OCI-LY3 (cell line): ENCODE measurements around the gene PCDHA7.
"Not testable (repeated sequence)": the region's sequence is repeated elsewhere in the genome, so short reads cannot be mapped to it uniquely, and the experiment has no call there.

Source experiments
- H2AFZ ChIP-seq: fragments of 200-600, 300-600 bp; shearing (Covaris generic); 2 replicates; pipeline ENCODE4 v1.6.0; 2014; ENCODE audit warnings: antibody characterized with exemption, low read depth, low read length
- H3K27ac ChIP-seq: fragments of 200-600, 300-600 bp; sonication (generic); 2 replicates; pipeline ENCODE4 v1.5.1; 2014; ENCODE audit warnings: mild to moderate bottlenecking, low read length, moderate library complexity, mixed read lengths
- H3K27me3 ChIP-seq: fragments of 200-600, 300-600 bp; sonication (generic); 2 replicates; pipeline ENCODE4 v1.6.1; 2014; ENCODE audit warnings: low read depth, low read length, mixed read lengths
- H3K36me3 ChIP-seq: fragments of 200-600, 300-600 bp; sonication (generic); replicated peaks from 2 replicates; pipeline ENCODE3; 2014; ENCODE audit warnings: low read depth, low read length, mixed read lengths
- H3K4me1 ChIP-seq: fragments of 300-600, 200-600 bp; sonication (generic); 2 replicates; pipeline ENCODE4 v1.6.1; 2014; ENCODE audit warnings: low read length, mixed read lengths
- H3K4me2 ChIP-seq: fragments of 200-600, 300-600 bp; sonication (generic); 2 replicates; pipeline ENCODE4 v1.6.1; 2014; ENCODE audit warnings: low read length, mixed read lengths
- H3K4me3 ChIP-seq: fragments of 300-600, 200-600 bp; sonication (generic); 2 replicates; pipeline ENCODE4 v1.5.1; 2014; ENCODE audit warnings: antibody characterized with exemption, mild to moderate bottlenecking, low read length, moderate library complexity
- H3K79me2 ChIP-seq: fragments of 300-600, 200-600 bp; shearing (Covaris generic); 2 replicates; pipeline ENCODE4 v1.6.1; 2014; ENCODE audit warnings: mild to moderate bottlenecking, low read length, mixed read lengths
- H3K9ac ChIP-seq: fragments of 300-600, 200-600 bp; shearing (Covaris generic); 2 replicates; pipeline ENCODE4 v1.6.0; 2014; ENCODE audit warnings: mild to moderate bottlenecking, low read length, moderate library complexity
- H3K9me3 ChIP-seq: fragments of 200-600, 300-600 bp; shearing (Covaris generic); 2 replicates; pipeline ENCODE4 v1.6.1; 2014; ENCODE audit warnings: low read length, mixed read lengths; ENCODE audit not compliant: insufficient read depth
- H4K20me1 ChIP-seq: fragments of 200-600, 300-600 bp; sonication (generic); 2 replicates; pipeline ENCODE4 v1.6.1; 2016; ENCODE audit warnings: low read length, mixed read lengths; ENCODE audit not compliant: insufficient read depth
- EZH2phosphoT487 ChIP-seq: fragments of 200-600 bp; shearing (Covaris generic); IDR thresholded peaks from 2 replicates; pipeline ENCODE4 v1.6.1; 2018; ENCODE audit warnings: antibody characterized with exemption, mixed run types, low read depth
- TF ChIP-seq, protein P1 (sequence below): fragments of 200-600, 300-600 bp; sonication (generic); IDR thresholded peaks from 2 replicates; pipeline ENCODE4 v1.5.1; 2014; ENCODE audit warnings: antibody characterized with exemption, low read length, low read depth

The PCDHA7 gene

DNA sequence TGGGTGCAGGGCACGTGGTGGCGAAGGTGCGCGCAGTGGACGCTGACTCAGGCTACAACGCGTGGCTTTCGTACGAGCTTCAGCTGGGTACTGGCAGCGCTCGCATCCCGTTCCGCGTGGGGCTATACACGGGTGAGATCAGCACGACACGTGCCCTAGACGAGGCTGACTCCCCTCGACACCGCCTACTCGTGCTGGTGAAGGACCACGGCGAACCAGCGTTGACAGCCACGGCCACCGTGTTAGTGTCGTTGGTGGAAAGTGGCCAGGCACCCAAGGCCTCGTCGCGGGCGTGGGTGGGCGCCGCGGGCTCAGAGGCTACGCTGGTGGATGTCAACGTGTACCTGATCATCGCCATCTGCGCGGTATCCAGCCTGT is 37.4 kb upstream of the PCDHA7 start:
- H3K27ac ChIP-seq, result no peak overlapping the region
- no peak for TF ChIP-seq EZH2phosphoT487
- TF ChIP-seq, protein P1, sequence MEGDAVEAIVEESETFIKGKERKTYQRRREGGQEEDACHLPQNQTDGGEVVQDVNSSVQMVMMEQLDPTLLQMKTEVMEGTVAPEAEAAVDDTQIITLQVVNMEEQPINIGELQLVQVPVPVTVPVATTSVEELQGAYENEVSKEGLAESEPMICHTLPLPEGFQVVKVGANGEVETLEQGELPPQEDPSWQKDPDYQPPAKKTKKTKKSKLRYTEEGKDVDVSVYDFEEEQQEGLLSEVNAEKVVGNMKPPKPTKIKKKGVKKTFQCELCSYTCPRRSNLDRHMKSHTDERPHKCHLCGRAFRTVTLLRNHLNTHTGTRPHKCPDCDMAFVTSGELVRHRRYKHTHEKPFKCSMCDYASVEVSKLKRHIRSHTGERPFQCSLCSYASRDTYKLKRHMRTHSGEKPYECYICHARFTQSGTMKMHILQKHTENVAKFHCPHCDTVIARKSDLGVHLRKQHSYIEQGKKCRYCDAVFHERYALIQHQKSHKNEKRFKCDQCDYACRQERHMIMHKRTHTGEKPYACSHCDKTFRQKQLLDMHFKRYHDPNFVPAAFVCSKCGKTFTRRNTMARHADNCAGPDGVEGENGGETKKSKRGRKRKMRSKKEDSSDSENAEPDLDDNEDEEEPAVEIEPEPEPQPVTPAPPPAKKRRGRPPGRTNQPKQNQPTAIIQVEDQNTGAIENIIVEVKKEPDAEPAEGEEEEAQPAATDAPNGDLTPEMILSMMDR, result no peak
- H3K9ac ChIP-seq, result no peak overlapping the region
- no peak overlapping the region for H3K4me2 ChIP-seq
- H3K27me3 ChIP-seq, result no peaks in the 10 kb centered on the region
- H2AFZ ChIP-seq, result no peak overlapping the region
- no peaks in the 10 kb centered on the region for H4K20me1 ChIP-seq
- no peaks in the 10 kb centered on the region for H3K79me2 ChIP-seq
- H3K9me3 ChIP-seq, result no peaks in the 10 kb centered on the region
- H3K36me3 ChIP-seq, result no peaks in the 10 kb centered on the region
- no peaks in the 10 kb centered on the region for H3K4me1 ChIP-seq
- no peak overlapping the region for H3K4me3 ChIP-seq

DNA sequence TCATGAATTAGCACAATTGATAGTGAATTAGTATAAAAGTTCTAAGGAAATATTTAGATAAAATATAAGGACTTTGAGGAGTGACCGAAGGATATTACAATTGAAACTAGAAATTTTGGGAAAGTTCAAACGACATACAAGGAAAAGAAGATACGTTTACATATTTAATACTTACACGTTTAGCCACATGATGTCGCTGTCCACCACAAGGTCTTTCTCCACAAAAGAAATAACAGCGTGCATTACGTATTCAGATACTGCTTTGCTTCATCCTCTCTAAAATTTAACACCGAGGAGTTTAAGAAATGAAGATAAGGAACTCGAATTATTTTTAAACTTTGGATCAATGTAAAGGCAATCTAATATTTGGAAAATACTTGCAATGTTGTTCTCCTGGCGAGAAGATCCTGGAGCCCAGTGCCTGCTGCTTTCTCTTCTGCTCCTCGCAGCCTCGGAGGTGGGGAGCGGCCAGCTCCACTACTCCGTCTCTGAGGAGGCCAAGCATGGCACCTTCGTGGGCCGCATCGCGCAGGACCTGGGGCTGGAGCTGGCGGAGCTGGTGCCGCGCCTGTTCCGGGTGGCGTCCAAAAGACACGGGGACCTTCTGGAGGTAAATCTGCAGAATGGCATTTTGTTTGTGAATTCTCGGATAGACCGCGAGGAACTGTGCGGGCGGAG is 33.1 kb upstream of the PCDHA7 start, which contains the start of gene PCDHA3:
Gene PCDHA3, plus strand, starts transcription at position 242 of the 678 bp plus-strand sequence.
- H3K4me2 ChIP-seq, result no peak within 1 kb of the TSS

DNA sequence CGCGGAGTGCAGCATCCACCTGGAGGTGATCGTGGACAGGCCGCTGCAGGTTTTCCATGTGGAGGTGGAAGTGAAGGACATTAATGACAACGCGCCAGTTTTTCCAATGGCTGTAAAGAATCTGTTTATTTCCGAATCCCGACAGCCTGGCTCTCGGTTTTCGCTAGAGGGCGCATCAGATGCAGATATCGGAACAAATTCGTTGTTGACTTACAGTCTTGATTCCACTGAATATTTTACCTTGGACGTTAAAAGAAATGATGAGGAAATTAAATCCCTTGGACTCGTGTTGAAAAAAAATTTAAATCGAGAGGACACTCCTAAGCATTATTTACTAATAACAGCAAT is 32.6 kb upstream of the PCDHA7 start:
- Histone ChIP-seq H2AFZ (no peak overlapping the region), H4K20me1 (no peaks in the 10 kb centered on the region)
- TF ChIP-seq, protein P1, result no peak
- TF ChIP-seq EZH2phosphoT487, result no peak

More for the DNA sequence above, 33.1 kb upstream of the PCDHA7 start, which contains the start of gene PCDHA3:
- H3K9me3 ChIP-seq, result no peaks in the 10 kb centered on the region
- H3K27ac ChIP-seq, result no peak within 1 kb of the TSS
- no peaks in the 10 kb centered on the region for H3K36me3 ChIP-seq
- TF ChIP-seq, protein P1, result no peak
- TF ChIP-seq EZH2phosphoT487, result no peak
- H3K9ac ChIP-seq, result no peak within 1 kb of the TSS
- H3K4me1 ChIP-seq, result no peaks in the 10 kb centered on the region
- no peaks in the 10 kb centered on the region for H4K20me1 ChIP-seq
- H3K4me3 ChIP-seq, result no peak within 1 kb of the TSS
- no peaks in the 10 kb centered on the region for H3K27me3 ChIP-seq
- no peak within 1 kb of the TSS for H2AFZ ChIP-seq
- H3K79me2 ChIP-seq, result no peaks in the 10 kb centered on the region

DNA sequence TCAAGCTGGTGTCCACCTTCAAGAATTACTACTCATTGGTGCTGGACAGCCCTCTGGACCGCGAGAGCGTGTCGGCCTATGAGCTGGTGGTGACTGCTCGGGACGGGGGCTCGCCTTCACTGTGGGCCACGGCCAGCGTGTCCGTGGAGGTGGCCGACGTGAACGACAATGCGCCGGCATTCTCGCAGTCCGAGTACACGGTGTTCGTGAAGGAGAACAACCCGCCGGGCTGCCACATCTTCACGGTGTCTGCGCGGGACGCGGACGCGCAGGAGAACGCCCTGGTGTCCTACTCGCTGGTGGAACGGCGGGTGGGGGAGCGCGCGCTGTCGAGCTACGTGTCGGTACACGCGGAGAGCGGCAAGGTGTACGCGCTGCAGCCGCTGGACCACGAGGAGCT is 31.7 kb upstream of the PCDHA7 start:
- H3K9ac ChIP-seq, H3K4me2 ChIP-seq, H3K27ac ChIP-seq, H3K27me3 ChIP-seq, H3K36me3 ChIP-seq, H3K79me2 ChIP-seq, H3K4me1 ChIP-seq, H4K20me1 ChIP-seq, H2AFZ ChIP-seq, H3K9me3 ChIP-seq, H3K4me3 ChIP-seq: not testable (repeated sequence)

More for the DNA sequence above, 32.6 kb upstream of the PCDHA7 start:
- Histone ChIP-seq H3K4me2 (no peak overlapping the region), H3K27ac (no peak overlapping the region), H3K79me2 (no peaks in the 10 kb centered on the region), H3K27me3 (no peaks in the 10 kb centered on the region), H3K9me3 (no peaks in the 10 kb centered on the region), H3K4me1 (no peaks in the 10 kb centered on the region), H3K9ac (no peak overlapping the region), H3K4me3 (no peak overlapping the region), H3K36me3 (no peaks in the 10 kb centered on the region)
